GM18868 (cell line): ENCODE results near the gene DLG2.

Experiments
- ATAC-seq: cut with Tn5 transposase; IDR thresholded peaks from one replicate; pipeline ENCODE4 v1.9.1; 2021; ENCODE audit warnings: mild to moderate bottlenecking, moderate library complexity; ENCODE audit not compliant: unreplicated experiment

The DLG2 gene

DNA sequence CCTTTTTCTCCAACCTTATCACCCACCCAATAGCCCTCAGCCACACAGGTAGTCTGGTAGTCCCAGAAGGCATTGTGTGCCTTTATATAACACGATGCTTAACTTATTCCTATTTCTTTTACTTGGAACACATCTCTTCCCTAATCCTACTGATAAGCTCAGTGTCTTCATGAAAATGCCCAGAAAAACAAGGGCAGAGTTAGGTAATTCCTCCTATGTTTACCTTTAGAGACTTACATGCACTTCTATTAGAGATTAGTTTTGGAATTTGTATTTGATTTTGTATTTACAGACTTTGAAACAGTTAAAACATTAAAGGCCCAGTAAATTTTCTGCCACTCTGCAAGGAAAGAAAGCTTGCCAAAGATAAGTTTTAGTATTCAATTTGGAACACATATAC is 1703.2 kb downstream of the DLG2 start:
- ATAC-seq = no peak

DNA sequence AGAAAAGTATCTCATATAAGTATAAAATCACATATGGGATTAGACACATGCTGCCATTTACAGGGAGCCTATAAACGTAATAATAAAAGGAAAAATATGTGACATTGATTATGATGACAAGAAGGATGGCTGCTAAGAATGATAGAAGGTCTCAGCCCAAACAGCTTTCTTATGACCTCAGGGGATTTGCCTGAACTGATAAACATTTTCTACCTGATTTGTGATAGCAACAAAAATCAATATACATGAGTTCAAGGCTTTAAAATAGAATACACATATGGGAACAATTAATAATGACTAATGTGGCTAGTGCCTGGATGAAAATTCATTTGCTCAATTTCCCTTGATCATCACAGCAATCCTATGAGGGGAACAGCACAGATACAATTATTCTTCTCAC is 1704.2 kb downstream of the DLG2 start:
- ATAC-seq = no peak

DNA sequence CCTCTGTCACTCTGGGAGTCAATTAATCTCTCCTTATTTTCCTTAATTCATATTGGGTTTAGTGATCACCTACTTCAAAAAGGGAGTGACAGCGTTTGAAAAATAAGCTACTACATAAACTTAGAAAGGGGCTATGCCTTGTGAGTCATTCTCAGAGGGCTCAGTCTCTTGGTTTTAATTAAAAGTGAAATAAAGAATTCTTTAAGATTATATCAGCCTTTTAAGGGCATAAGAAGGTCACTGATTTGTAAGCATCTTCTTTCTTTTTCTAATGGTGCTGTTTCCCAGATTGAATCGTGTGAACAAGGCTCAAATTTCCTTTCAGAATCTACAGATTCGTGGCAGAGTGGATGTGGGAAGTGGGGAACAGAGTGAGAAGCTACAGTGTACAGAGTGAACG is 1704.8 kb downstream of the DLG2 start:
- ATAC-seq = no peak

DNA sequence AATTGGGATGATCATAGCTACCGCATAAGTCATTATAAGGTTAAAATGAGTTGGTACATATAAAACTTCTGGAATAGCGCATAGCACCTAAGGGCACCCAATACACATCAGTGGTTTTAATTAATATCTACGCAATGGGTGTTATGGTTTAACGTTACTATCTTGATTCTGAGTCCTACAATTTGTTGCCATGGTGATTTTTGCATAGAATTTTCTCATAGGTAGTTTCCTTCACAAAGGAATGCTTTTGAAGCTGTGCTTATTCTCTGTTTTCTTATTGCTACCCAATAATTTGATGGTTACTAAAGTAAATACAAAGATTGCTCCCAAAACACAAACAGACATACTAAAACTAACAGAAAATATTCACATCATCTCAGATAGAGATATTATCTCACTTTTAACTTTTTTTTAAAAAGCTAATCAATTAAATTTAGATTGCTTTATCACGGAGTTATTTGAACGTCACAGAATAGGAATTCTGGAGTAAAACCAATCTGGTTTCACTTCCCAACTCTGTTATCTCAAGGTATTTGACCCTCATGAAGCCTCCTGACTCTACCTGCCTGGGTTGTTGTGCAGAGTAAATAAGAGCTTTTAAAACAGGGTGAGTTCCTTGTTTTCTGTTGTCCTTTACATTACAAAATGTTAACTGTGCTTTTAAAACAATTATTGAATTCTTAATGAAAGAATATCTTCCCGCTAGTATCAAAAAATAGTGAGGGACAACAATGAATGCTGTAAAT is 1705.5 kb downstream of the DLG2 start:
- ATAC-seq = no peak

DNA sequence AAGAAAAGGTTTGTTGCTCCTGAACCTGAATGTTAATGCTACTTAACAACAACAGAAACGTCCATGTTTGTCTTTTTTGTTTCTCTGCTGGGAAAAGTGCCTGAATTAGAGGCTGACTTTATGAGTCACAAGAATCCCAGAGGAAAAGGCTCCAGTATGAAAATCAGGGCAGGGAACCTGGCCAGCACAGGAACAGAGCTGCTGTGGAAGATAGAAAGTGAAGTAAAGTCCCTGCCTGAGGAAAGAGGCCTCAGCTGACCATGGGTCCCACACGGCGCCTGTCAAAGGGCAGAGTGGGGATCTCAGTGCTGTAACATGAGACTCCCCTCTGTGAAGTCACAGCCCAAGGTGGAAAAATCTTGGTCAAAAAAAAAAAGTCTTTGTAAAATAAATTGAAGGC is 1708.7 kb downstream of the DLG2 start:
- no peak for ATAC-seq

DNA sequence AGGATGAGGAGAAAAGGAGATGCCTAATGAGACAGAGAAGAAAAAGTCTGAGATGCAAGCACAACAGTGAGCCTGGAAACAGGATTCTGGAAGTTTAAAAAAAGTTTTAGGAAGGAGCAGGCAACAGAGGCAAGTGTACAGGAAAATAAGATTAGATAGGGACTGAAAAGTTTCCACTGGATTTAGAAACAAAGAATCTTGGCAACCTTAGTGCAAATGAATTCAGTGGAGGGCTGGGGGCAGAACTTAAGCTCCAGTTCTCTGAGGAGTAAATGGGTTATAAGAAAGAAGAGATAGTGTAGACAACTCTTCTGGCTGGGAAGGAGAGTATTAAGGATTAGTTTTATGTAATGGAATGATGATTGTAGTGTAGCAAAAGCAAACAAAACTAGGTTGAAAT is 1712.1 kb downstream of the DLG2 start:
- ATAC-seq = no peak

DNA sequence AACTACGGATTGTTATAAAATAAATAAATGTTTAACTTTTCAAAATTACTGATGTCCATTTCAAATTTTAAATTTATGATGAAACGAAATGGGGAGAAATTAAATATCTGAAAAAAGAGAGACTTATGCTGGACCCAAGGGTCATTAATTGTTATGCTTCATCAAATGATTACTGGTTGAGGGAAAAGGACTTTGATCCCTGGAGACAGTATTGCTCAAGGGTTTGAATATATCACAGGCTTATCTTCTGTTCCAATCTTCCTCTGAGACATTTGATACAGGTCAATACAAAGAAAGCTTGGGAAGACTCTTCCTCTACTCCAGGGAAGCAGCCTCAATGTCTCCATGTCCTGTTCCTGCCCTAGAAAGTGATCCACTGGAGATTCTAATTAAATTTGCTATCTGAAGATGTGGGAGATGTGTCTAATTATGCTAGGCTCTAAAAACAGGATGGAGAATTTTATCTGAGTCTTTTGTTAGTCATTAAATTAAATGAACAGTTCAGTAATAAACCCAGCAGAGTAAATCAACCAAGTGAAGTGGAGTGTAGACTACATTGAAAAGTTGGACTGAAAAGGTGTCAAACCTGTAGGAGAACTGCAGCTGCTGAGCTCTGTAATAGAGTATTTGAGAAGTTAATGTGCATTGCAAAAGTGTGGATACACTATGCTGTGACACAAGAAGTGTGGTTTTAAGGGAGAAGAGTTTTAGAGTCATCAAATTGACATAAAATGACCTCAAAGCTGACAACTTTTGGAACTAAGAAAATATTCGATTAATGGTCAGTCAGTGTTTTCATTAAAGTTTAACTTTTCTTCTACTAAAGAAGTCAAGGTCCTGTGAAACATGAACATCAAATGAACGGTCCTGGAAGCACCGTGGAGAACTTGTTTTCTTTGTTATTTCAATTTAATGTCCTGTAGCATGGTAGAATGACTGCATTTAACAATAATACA is 1717.3 kb downstream of the DLG2 start:
- ATAC-seq = no peak

DNA sequence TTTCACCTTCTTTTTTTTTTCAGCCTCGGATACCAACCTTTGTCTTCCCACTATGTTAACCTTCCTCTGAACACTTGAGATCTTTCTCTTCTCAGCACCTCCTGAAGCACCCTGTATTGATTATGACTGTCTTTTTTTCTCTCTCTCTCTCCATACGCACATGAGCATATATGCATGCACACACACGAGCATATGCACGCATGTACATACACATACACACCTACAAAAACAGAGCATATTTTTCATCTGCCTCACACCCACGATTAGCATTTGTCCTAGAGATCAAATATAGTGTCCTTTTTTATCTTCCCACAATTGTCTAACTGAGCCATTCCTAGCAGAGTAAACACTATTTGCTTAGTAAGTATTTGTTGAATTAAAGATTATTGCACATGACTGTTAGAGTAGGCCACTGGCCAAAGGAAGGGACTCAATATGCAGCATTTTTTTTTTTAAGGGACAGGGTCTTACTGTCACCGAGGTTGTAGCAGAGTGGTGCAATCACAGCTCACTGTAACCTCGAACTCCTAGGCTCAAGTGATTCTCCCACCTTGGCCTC is 1718.8 kb downstream of the DLG2 start:
- ATAC-seq = no peak

DNA sequence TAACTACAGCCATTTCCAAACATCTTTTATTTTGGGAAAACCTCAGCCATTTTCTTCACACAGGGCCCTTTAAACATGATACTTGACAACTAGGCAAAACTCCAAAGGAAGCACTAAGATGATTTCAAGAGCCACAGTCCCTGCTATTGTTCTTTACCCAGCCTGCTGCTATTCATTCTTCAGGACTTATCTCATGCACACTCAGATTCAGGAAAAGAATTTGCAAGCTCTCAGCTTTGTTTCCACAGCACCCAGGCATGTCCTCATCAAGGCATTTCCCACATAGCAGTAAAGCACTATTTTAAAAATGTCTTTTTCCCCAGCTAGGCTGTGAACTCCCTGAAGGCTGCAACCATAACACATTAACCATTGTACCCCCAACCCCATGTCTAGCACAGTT is 1731.6 kb downstream of the DLG2 start:
- ATAC-seq = no peak

DNA sequence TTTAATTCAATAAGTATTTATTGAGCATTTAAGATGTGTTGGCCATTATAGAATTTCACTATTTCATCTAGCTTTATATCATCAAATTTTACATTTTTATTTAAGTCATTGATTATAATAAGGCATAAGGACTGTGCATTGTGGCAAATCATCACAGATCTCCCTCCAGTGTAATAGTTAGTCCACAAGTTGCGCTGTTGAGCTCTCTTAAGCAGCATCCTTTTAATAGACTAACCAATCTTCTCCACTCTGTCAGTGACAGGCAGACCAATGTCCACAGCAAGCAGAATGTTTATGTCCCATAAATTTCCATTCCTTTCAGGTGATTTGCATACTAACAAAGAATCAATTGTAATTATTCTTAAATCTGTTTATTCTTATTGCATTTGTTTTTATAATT is 1745.7 kb downstream of the DLG2 start:
- ATAC-seq = no peak

DNA sequence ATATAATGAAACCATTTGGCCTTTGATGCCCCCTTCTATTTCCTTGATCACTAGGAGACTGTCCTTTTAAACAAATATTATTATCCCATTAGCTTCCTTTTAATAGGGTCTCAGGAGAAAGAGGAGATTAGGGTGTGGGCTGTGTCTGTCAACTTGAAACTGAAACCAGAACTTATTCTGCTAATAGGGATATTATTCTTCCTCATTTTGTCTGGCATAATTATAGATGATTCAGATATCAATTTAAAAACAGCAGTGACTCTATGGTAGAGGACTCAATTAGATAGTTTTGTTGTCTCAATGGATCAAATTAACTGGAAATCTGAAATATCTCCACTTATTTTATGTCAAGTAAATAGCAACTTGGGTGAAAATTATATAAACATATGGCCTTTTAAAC is 1756.1 kb downstream of the DLG2 start:
- ATAC-seq = no peak

DNA sequence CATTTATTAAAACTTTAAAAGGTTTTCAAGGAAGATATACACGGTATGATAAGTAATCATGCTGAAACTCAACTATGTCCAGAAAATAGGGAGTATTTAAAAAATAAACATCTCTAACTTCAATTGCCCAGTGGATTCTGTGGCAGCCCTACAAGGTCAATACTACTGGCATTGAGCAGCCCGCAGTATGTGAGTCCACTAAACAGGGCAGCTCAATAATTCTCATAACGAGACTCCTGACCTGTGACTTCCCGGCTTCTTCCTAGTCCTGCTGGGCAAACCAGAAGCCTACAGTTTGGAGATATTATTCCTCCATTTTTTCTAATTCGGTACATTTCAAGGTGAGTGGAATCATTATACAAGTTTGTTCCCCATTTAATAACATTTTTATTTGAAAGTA is 1760.5 kb downstream of the DLG2 start:
- no peak for ATAC-seq

DNA sequence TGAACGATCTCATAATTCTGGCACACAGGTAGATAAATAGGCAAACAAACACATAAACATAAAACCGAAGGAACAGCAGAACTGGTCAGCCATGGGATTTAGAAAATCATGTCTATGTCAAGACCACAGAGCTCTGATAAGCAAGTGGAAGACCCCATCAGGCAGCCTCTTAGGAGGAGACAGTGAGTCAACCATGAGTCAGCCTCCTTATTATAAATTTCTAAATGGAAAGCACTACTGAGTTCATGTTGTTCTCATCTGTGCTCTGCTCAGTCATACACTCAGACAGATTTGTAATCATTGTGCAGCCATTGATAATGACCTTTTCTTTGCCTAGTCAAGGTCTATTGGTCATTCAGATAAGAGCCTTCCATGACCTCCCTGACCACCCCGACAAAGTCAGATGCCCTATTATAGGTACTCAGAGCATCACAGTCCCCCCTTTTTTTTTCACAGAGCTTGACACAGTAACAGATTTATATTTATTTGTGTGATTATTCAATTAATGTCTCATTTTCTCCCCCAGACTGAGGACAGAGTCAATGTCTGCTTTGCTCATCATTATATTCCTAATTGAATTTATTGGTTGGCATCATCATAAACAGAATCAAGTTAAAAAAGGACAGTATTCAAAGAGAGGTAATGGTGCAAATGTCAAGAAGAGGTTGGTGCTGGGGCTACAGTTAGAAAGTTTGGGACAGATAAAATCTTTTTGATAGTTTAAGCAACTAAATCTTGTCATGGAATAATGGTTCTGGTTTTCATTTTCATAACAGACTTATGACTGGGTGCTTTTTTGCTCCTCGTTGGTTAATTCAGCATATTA is 1761.3 kb downstream of the DLG2 start:
- no peak for ATAC-seq

DNA sequence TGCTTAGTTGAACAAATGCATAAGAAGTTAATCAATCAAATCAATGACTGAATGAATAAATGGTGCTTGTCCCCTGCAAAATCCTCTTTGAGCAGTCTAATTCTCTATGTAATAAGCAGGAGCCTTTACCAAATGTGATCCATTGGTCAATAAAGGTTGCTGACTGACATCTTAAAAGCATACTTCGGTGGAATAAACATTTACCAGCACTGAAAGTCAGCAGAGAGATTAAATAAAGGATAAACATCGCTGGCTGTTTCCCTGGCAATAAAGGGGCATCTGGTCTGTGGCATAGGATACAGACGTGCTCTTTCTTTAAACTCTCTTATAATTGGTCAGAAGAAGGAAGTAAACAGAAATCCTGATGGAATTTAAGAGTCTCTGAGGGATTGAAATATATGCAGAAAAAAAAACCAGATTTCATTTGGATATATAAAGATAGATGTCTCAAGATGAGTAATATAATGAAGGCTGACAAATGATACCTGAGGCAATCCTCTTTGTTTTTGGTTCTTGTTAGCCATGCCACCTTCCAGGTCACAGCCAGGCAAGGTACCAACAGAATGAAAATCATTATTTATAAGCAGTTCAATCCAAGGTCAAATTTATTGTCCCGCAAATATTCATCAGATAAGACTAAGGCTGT is 1762.6 kb downstream of the DLG2 start:
- no peak for ATAC-seq

DNA sequence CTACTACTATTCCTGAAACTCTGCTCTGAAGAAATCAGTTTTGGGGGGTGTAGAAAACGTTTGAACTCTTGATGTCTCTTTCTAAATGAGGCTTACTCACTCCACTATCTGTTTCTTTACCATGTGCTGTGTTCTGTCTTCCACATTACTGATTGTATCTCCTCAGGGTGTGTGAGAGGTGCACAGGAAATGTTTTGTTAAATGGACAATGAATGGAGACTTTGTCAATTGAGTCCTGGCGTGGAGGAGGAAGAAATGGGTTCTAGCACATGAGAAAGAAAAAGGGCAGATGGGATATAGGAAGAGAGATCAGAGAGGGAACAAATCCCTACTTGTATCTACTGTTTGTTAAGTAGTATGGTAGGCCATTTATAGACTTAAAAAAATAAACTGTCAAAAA is 1763.9 kb downstream of the DLG2 start:
- ATAC-seq = no peak

DNA sequence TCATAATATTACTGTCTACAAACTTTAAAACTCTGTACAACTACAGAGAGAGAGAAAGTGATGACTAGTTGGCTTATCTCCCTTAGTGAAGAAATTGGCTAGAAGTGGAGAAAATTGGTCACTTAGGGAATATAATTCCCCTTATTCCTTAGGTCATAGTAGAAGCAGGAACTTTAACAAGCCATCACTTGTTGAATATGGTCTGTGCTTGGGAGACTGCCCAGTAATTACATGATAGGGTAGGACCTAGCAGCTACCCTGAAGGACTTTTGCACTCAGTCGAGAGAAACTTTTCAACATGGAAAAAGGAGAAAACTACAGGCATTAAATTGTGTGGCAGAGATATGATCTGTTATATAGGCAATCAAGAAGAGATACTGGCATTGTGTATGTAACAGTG is 1764.5 kb downstream of the DLG2 start:
- no peak for ATAC-seq

DNA sequence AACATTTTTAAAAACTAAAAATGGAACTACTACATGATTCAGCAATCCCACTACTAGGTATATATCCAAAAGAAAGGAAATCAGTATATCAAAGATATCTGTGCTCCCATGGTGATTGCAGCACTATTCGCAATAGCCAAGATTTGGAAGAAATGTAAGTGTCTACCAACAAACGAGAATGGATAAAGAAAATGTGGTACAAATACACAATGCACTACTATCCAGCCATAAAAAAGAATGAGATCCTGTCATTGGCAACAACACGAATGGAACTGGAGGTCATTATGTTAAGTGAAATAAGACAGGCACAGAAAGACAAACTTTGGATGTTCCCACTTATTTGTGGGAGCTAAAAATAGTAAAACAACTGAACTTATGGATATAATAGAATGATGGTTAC is 1765.1 kb downstream of the DLG2 start:
- no peak for ATAC-seq

DNA sequence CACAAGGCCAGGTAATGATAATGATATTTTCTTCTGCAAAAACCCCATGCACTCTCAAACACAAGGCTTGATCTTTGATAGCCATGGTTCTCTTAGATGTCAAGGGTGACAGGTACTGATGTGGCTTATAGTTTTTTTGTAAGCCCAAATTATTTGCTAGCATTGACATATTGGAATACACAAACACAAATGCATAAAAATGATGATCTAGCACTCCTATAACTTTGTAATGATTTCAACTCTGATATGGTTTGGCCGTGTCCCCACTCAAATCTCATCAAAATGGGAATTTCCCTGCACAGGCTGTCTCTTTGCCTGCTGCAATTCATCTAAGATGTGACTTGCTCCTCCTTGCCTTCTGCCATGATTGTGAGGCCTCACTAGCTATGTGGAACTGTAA is 1768.5 kb downstream of the DLG2 start:
- no peak for ATAC-seq

DNA sequence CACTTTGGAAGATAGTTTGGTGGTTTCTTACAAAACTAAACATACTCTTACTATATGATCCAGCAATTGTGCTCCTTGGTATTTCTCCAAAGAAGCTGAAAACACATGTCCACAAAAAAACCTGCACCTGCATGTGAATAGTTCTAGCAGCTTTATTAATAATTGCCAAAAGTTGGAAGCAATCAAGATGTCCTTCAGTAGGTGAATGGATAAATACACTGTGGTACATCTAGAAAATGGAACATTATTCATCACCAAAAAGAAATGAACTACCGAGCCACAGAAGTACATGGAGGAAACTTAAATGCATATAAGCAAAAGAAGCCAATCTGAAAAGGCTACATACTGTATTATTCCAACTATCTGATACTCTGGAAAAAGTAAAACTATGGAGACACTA is 1771.9 kb downstream of the DLG2 start:
- ATAC-seq = no peak

DNA sequence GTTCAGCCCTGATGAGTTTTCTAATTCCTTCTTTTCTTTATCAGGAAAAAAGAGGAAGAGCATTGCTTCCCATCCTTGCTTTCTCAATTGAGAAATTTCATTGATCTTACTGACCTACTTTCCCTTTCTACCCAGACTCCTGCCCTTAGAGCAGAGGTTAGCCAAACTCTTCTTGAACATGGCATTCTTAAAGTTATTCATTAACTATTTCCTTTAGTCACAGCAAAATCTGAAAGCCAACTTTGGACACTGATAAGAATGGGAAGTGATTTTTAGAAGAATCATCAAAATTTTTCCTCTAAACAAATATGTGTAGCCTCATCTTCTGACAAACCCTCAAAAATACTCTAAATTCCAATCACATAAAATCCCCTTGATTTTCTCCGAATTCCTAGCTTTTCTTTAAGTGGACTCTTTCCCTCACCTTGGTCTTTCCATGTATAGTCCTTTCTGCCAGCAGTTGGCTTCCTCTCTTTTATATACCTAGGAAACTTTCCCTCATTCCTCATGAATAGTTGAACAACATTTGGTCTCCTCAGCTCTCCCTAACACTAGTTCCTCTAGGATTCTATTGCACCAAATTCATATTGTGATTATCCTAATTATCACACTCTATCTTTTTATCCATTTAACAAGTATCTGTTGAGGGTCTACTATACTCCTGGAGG is 1774.2 kb downstream of the DLG2 start:
- ATAC-seq = no peak
